Hippocampal formation (tissue), 2 donors: ENCODE data around the gene HSPB9.
A peak's percentile ranks its signal among the peaks of the same experiment; 100 is the strongest.
"Not testable (repeated sequence)": the region's sequence is repeated elsewhere in the genome, so short reads cannot be mapped to it uniquely, and the experiment has no call there.

Experiments
- DNase-seq, 2 donors: peaks; one replicate each; lab custom pipeline; 2025; lab: John Stamatoyannopoulos, UW

HSPB9 gene

DNA sequence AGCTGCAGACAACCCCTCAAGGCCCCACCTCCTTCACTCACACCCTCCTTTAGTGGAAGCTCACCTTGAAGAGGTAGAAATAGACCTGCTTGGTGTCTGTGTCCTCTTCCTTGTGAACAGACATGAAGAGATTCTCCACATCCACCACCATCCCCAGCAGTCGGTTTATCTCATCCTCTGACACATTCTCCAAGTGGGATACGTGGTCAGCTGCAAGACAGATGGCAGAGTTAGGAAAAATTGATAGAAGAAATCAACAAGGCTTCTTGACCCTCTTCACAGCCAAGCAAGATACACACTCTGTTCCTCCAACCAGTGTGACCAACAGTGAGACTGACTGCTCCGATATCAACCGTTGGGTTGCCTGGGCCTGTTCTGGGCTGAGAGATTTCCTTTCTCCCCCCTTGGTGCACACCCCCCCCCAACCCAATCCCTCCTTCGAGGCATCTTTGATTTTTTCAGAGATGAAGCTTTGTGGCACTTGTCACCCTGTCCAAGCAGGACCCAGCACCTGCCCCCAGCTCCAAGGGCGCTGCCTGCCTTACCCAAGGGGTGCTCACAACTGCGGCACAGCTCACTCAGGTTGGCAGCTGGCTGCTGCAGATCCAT is 2.3 kb upstream of the HSPB9 start:
- no peak for DNase-seq

DNA sequence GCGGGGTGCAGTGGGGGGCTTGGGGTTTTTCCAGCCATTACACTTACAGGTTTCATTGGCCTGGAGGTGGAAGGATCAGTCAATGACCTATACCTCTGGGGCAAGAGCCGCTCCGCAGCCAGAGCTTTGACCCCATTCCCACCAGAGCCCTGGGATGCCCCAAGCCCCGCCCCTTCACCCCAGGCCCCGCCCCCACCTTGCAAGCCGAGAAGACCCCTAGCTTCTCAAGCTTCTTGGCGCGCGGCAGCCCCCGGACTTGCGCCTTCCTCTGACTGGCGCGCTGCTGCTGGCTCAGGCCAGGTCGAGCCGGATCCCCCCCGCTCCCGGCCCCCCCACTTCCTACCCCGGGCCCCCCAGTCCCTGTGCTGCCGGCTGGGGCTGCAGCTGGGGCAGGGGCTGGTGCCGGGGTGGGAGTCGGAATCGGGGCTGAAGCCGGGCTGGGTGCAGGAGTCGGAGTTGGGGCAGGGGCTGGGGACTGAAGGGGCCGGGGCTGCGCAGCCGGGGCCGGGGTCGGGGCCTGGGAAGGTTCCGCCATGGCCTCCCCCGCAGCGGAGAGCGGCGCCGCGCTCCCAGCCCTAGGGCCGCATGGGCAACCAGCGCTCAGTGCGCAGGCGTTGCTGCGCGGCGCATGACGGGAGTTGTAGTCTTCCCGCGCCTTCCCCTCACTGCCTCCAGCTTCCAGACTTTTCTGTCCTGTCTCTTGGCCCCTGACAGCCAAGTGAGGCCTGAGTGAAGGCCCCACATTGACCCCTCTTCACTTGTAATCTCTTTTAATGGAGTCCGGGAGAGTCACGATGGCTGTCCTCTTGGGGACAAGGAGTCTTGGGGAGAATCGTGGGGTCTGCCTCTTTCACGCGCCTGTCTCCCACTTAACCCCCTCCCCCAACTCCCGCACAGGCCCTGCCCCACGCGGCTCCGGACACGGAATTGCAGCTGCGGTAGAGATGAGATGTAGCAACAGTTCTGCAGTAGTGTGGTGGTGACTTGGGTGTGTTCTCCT is 1.5 kb upstream of the HSPB9 start, which contains the start of gene KAT2A:
Gene KAT2A (minus strand): TSS at position 598 of the 1,000 bp plus-strand sequence. CDS start 63 bp downstream, at position 535.
- DNase-seq = peak; percentile 75 to 80

DNA sequence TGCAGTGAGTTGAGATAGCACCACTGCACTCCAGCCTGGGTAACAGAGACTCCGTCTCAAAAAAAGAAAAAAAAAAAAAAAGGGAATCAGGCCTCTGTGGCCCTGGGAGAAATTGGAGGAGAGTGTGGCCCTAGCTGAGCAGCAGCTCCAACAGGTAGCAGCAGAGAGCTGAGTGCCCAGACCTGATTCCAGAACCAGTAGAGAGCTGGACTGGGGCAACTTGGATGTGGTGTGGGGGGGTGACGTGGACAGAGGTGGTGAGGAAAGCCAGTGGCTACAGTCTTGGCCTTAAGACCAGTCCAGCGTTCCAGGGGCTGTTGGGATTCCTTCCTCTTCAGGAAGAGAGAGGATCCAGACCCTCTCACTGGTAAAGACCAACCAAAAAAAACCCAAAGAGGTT is 1.7 kb downstream of the HSPB9 start:
- DNase-seq = no peak

DNA sequence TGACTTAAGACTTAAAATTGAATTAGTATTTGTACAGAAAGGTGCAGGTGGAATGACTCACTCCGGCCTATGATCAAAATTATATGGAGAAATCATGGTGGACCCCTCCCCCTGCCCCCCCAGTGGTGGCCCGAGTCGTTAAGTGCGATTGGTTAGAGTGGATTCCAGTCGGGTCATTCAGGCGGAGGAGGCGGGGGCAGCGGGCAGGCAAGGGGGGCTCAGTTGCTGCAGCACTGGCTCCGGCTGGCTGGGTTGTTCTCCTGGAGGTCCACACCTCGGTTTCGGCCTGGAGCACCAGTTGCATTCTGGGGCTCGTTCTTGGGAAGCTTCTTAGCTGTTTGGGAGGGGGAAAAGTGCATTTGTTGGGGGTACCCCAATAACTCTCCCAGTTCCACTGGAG is 3.0 kb downstream of the HSPB9 start:
- no peak for DNase-seq

DNA sequence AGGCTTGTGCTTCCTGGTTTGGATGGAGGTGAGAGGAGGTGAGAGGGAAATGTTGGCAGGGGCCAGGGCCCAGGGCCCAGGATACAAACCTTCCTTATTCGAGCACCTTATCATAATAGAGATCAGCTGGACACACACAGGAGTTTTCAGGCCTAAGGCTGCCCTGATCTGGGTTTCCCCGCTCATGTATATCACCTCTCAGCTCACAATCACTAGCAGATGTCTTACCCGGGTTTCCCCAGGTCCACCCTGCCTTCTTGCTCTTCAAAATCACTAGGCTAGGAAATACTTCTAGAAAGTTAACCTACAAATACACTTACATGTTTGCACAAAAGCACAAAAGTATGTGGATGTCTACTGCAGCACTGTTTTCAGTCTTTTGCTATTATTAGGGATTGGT is 4.2 kb downstream of the HSPB9 start:
- no peak for DNase-seq

DNA sequence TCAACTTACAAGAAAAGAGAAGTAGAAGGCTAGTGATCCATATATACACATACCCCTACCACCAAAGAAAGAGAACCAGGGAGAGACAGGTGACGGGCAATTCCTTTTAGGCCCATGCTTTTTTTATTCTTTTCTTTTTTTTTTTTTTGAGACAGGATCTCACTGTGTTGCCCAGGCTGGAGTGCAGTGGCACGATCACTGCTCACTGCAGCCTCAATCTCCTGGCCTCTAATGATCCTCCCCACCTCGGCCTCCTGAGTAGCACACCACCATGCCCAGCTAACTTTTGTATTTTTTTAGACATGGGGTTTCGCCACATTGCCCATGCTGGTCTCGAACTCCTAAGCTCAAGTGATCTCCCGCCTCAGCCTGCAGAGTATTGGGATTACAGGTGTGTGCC is 4.8 kb downstream of the HSPB9 start:
- no peak for DNase-seq

DNA sequence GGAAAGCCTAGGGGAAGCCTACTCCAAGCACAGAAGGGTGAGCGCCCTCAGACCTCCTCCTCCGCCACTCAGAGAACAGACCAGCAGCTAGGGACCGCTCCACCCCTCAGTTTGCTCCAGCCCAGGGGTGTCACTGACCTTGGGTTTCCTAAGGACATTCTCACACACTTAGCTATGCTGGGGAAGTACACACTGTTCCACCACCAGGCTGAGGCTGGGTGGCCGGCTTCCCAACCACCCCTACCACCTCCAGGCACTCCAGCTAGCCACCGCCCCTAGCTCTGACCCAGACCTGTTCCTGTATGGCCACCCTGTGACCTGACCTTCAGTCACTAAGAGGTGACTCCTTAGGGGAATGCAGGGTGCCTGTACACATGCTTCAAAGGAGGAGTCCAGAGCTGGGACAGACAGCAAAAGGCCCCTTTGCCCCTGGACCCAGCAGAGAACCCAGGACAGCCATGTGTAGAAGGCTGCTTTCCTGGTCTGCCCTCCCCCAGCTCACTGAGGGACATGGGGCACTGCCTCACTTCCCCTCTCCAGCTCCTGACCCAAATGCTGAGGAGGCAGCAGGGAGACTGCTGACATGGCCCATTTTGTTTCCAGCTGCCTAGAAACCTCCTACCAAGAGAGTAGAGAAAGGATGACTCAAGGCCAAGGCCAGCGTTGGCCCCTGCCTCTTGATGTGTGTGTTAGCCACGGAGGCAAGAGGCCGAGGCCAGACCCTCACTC is 6.7 kb downstream of the HSPB9 start:
- DNase-seq = peak in 1 of 2 donors; percentile 10

DNA sequence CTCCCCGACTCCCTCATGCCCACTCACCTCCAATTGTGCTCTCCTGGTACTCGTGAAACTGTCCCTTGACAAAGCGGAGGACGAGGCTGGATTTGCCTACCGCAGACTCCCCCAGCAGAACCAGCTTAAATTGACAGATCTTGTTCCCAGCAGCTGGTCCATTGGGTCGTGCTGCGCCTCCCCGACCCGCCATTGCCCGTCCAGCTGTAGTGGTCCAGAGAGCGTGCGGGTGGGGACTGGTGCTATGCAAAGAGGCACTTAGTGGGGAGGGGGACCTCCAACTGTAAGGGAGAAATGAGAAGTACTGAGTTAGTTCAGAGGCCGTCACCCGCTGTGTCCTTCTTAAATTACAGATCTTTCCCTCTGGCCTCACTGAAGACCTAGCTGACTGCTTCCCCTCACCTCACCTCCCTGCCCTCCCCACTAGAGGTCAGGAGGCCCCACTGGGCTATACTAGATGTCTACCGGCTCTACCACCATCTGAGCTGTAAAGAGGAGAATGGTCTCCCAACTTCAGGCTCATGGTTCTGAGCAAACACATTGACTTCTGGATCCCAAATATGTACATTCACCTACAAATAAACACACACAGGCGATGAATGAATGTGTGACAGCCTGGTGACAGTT is 7.8 kb downstream of the HSPB9 start:
- no peak for DNase-seq

DNA sequence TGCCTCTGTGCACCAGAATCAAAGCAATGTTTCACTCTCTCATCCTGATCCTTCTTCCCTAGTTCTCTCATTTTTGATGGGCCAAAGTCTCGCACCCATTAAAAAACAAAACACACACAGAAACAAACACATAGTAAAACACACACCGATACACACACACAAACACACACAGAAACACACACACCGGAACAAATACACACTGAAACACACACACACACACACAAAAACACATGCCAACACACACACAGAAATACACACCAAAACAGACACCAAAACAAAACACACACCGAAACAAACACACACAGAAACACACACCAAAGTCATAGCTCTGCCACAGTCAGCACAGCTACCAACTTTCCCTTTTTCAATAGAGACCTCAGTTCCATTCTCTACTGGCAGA is 8.6 kb downstream of the HSPB9 start:
- no peak for DNase-seq

DNA sequence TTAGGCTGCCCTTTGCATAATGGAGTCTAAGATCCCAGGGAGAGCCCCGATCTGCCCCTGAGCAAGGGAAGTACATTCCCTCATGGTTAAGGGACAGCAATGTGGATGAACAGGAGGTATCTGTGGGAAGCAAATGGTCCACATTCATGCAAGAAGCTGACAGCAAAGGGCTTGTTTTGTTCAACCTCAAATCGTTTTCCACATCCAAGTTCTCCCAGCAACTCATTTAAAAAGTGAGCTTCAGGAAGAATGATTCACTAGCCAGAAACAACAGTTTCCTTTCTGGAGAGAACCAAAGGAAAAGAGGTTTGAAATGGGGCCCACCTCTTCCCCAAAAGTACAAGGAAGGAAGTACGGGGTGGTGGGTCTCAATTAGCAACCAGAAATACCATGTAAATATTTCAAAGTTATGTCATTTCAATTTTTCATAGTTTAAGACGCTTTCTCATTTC is 9.4 kb downstream of the HSPB9 start:
- DNase-seq = peak in 1 of 2 donors; percentile 20

DNA sequence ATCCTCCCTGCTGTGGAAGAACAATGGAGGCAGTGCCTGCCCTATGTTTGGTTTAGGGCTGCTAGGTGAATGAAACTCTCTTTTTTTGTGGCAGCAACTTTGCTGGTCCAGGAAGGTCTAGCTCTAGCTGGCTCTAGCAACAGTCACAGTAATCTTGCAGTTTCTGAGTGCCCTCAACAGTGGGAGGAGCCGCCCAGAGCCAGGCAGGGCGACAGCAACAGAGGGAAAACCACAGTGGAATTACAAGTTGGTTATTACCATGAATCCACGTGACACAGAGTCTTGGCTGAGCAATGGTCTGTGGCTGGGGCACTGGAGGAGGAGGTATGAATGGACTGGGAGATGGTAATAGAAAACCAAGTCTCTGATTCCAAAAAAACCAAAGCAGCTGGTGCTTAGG is 10.3 kb downstream of the HSPB9 start:
- peak; percentile 70 to 85 for DNase-seq

DNA sequence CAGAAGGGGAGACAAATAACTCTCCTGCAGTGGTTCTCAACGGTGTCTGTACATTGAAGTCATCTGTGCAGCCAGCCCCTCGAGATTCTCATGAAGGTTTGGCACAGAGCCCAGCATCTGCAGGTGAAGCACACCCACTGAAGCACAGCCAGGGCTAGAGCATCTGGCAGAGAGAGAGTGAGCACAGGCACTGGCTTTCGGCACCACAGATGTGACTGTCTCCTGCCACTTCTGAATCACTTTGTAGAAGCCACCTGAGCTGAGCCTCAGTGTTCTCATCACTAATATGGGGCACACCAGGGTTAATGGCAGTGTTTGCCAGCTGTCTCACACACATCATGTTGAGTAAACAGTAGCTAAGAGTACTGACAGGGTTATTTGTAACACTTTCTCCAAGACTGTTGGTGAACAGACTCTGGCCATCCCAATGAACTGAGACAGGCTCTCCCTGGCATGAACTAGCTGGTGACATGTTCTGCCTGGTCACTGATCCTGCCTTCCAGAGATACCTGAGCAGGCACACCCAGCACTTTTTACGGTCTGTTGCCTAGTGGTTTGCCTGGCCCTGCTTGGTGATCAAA is 10.9 kb downstream of the HSPB9 start:
- DNase-seq = no peak

DNA sequence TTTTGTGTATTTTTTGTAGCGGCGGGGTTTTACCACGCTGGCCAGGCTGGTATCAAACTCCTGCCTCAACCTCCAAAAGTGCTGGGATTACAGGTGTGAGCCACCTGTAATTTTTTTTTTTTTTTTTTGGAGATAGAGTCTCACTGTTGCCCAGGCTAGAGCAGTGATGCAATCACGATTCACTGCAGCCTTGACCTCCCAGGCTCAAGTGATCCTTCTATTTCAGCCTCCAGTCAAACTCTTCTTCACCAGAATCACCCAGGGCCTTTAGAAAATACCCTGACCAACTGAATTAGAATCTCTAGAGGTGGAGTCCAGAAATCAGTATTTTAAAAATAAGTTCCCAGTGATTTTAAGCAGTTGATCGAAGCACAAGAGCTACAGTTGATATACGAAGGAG is 12.5 kb downstream of the HSPB9 start:
- DNase-seq = no peak

DNA sequence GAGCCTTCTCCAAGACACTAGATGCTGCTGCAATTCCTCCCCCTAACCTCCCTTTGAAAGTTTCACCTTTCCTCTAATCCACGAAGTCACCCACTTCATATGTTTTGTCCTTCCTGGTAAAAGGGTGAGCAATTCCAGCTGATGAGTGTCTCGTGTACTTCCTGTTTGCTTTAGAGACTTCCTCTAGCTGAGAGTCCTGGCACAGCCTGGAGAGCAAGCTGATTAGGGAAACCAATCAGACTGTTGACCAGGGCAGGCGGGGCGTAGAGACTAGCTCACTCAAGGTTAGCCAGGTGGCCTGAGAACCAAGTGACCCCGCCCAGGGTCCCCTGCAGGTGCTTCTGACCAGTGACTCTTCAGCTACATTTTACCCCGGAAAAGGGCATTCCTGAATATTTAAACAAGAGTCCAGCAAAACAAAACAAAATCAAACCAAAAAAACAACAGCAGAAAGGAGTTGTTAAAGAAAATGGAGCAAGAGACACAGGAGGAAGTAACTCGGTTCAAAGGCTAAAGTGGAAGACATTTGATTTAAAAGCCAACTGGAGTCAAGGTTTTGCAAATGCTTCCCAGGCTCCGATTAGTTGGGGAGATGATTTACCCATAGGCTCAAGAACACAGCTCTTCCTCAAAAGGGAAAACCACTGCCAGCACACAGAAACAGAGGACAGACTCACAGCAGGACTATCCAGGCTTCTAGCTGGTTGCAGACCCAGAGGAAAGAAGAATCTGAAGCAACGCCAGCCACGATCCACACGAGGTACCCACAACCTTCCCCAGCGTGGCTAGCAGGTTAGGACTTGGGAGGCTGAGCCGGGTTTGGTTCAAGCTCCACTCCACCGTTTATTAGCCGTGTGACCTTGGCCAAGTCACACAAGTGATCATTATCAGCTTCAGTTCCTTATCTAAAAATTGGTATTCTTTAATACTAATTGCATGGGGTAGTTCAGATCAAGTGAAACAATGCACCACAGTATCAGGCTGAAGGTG is 13.4 kb downstream of the HSPB9 start:
- DNase-seq = no peak

DNA sequence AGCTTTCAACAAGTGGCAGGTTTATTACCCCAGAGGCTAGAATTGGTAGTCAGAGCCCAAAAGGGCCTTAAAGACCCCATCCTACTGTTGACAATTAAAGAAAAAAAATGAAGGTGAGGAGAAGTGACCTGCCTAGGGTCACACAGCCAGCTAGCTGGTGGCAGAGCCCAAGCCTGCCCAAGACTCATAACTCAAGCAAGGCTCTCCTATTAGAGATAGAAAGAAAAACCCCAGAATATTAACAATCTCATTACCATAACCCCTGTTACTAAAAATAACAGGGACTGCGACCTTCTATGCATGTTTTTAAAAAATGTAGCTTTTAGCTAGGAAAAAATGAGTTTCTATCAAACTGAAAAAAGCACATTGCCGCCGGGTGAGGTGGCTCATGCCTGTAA is 14.0 kb downstream of the HSPB9 start:
- DNase-seq = no peak

DNA sequence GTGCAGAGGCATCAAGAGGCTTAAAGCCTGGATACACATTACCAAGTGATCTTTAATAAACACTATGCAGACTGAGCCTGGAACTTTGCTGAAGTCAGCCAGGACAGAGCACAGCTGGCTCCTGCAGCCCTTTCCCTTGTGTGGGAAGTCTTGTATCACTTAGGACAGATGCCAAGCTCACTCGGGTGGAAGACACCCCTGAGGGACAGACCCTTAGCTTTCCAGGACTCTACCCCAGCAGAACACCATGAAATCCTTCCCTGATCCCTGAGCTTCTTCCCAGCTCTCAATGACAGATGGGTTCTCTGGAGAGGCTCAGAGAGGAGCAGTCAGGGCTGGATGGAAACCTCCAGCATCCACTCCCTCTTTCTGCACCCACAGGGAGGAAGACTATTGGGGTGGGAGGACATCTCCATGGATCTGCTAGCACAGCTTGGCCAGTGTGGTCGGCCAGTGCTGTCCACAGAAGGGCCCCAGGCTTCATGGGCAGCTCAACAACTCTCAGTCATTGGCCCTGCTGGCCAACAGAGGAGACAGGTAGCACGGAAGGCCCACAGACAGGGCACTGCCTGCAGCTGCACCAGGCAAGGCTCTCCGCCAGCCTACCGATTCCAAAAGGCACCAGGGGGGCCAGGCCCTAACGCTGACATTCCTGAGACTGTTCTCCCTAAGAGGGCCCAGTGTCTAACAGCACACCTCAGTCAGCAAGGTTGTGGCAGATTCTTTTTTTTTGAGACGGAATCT is 16.3 kb downstream of the HSPB9 start:
- no peak for DNase-seq

DNA sequence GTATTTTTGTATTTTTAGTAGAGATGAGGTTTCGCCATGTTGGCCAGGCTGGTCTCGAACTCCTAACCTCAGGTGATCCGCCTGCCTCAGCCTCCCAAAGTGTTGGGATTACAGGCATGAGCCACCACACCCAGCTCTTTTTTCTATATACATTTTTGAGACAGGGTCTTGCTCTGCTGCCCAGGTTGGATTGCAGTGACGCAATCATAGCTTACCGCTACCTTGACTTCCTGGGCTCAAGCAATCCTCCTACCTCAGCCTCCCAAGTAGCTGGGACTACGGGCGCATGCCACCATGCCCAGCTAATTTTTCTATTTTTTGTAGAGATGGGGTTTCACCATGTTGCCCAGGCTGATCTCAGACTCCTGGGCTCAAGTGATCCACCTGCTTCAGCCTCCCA is 18.1 kb downstream of the HSPB9 start:
- not testable (repeated sequence) for DNase-seq

DNA sequence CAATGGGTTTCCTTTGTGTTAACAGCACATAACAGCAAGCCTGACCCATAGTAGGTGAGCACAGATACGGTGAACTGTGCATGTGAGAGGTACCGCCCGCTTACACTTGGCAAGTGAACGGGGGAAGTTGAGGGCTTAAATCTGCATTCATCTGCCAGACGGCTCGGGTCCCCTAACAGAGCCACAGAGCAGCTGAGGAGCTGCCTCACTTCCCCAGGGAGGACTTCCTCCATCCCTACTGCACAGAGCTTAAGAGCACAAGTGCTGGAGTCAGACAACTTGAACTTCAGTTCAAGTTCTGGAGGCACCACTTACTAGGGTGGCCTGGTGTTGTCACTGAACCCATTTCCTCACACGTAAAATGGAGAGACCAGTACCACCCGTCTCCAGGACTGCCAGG is 18.8 kb downstream of the HSPB9 start:
- DNase-seq = no peak

DNA sequence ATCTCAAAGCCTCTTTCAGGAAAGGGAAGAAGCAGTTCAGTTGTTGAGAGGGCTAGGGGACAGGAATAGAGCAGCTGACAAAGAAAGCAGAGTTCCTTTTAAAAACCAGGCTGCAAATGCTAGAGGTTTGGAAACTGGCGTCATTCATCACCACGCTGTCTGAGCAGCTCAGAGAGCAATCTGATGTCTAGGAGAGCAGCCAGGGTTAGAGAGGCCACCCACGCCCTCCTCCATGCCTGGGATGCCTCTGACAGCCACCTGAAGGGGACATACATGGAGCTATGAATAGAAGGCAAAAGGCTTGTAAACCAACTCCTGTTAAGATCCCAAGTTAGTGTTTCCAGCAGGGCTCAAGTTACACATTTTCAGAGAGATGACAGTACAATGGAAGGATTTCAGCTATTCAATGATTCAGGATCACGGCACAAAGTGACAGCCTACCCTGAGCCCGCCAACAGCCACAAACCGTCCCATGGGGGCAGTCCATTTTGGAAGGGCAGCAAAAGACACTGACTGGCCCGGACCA is 19.8 kb downstream of the HSPB9 start:
- DNase-seq = no peak
